GM18867 (cell line): ENCODE data around the gene SLC27A3.
"Not testable (repeated sequence)": the region's sequence is repeated elsewhere in the genome, so short reads cannot be mapped to it uniquely, and the experiment has no call there.

ENCODE experiments used
- ATAC-seq: cut with Tn5 transposase; IDR thresholded peaks from one replicate; pipeline ENCODE4 v1.9.1; 2021; ENCODE audit warnings: mild to moderate bottlenecking, moderate library complexity; ENCODE audit not compliant: unreplicated experiment

Gene SLC27A3

DNA sequence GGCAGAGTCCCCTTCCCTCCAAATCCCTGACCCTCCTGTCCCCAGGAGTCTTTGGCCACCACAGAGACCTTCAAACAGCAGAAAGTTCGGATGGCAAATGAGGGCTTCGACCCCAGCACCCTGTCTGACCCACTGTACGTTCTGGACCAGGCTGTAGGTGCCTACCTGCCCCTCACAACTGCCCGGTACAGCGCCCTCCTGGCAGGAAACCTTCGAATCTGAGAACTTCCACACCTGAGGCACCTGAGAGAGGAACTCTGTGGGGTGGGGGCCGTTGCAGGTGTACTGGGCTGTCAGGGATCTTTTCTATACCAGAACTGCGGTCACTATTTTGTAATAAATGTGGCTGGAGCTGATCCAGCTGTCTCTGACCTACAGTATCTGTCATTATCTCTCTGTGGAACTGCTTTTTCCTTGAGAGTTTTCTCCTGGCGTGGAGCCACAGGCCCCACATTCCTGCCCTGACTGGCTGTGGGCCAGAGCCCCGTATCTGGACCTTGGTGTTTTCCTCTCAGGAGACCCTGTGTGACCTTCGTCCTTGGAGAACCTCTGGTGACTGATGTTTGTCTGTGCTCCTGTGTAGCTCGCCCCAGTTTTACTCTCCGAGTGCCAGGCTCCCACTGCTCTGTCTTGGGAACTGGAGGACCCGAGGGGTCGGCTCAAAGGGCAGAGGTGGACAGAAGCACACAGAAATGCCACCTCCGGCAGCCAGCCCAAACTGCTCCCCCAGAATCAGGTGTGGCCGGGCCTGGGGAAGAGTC is 4.8 kb downstream of the SLC27A3 start:
- no peak for ATAC-seq

DNA sequence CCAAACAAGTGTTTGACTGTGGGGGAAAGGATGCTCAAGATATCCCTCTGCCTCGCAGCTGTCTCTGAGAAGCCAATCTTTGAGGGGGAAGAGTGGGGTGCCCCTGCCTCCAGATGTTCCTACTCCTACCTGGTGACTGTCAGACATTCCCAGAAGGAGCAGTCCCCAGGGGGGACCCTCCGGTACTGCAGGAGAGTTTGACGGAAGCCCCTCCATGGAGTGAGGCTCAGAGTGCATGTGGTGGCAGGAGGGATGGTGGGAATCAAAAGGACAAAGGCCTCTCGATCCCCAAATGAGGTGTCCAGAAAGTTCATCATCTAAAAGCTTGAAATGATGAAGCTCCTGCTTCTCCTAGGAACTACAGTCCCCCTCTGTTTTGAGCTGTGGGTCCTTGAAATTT is 5.3 kb downstream of the SLC27A3 start:
- no peak for ATAC-seq

DNA sequence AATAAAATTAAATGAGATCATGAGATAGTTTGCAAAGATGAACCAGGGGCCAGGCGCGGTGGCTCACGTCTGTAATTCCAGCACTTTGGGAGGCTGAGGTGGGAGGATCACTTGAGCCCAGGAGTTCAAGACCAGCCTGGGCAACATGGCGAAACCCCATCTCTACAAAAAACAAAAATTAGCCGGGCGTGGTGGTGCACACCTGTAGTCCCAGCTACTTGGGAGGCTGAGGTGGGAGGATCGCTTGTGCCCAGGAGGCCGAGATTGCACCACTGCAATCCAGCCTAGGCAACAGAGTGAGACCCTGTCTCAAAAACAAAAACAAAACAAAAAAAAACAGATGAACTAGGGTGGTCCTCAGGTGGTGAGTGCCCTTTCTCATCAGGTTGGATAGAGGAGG is 7.4 kb downstream of the SLC27A3 start:
- not testable (repeated sequence) for ATAC-seq

DNA sequence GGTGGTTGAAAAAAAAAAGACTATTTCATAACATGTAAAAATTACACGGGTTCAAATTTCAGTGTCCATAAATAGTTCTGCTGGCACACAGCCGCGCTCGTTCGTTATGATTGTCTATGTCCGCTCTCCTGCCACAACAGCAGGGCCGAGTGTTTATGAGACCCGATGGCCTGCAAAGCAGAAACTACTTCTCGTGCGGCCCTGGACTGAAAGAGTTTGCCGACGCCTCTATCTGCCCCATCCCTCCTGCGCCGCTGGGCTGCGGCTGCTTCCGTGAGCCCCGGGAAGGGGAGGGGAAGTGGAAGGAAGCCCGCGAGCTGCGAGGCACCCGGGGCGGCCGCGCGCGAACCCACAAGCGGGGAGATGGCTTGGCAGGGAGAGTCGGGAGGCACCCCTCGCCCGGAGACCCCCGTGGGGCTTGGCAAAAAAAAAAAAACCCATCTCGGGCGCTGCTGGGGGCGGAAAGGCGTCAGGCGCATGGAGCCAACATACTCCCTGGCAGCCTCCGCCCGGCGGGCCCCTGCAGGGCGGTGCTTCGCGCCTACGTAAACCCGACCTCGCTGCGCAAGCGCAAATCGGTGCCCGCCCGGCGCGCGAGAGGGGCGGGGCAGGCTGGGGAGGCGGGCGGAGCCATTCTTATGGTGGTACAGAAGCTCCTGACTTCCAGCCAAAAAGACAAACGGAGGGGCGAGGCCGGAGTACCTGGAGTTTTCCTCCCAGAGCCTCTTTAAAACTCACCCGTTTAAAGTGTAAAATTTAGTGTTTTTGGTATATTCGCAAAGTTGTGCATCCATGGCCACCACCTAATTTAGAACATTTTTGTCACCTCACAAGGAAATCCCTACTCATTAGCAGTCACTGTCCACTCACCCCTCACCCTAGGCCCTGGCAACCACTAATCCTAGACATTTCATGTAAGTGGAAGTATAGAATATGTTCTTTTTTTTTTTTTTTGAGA is 8.3 kb downstream of the SLC27A3 start:
- peak; percentile 81 for ATAC-seq

DNA sequence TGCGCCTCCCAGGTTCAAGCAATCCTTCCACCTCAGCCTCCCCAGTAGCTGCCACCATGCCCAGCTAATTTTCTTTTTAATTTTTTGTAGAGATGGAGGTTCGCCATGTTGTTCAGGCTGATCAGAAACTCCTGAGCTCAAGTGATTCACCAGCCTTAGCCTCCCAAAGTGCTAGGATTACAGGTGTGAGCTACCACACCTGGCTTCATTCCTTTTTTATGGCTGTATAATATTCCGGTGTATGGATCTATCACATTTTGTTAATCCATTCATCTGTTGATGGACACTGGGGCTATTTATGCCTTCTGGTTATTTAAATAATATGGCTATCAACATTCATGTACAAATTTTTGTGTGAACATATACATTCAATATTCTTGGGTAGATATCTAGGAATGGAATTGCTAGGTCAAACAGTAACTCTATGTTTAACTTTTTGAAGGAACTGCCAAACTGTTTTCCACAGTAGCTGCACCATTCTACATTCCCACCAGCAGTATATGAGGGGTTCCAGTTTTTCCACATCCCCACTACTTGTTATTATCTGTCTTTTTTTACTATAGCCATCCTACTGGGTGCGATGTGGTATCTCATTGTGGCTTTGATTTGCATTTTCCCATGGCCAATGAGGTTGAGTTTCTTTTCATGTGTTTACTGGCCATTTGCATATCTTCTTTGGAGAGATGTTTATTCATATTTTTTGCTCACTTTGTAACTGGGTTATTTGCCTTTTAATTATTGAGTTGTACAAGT is 11.0 kb downstream of the SLC27A3 start:
- ATAC-seq = no peak

DNA sequence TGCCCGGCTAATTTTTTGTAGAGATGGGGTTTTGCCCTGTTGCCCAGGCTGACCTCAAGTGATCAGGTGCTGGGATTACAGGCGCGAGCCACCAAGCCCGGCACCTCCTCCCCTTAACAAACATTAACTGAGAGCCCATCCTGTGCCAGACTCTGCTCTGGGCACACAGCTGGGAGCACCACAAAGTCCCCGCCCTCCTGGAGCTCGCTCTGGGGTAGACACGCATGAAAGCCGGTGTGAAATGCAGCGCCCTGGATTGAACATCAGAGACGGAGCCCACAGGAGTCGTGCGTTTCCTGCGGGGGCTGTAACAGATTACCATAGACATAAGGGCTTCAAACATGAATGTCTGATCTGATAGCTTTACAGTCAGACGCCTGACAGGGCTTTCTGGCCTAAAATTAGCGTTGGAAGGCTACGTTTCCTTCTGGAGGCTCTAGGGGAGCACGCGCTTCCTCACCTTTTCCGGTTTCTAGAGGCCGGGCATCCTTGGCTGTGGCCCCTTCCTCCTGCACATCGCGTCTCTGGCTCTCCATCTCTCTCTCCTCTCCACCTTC is 14.3 kb downstream of the SLC27A3 start:
- ATAC-seq = no peak

DNA sequence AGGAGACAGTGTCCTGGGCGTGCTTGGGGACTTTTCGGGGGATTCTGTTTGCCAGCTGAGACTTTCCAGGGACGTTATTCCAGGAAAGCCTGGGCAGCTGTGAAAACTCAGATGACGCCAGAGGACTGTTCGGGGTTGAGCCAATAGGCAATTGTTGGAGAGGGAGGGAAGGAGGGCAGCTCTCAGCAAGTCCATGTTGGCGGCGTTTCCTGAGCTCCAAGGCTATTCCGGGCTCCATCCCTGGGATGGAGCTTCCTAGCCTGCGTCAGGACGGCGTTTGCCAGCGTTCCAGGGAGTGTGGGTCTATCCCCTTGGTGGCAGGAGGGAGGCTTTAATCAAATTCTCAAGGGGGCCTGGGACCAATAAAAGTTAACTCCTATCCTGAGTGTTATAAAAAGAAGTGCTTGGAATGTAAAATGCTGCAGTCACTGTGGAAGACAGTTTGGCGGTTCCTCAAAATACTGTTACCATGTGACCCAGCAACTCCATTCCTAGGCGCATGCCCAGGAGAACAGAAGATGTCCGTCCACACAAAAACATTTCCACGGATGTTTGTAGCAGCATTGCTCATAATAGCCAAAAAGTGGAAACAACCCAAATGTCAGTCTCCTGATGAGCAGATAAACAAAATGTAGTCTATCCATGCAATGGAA is 15.2 kb downstream of the SLC27A3 start:
- no peak for ATAC-seq

DNA sequence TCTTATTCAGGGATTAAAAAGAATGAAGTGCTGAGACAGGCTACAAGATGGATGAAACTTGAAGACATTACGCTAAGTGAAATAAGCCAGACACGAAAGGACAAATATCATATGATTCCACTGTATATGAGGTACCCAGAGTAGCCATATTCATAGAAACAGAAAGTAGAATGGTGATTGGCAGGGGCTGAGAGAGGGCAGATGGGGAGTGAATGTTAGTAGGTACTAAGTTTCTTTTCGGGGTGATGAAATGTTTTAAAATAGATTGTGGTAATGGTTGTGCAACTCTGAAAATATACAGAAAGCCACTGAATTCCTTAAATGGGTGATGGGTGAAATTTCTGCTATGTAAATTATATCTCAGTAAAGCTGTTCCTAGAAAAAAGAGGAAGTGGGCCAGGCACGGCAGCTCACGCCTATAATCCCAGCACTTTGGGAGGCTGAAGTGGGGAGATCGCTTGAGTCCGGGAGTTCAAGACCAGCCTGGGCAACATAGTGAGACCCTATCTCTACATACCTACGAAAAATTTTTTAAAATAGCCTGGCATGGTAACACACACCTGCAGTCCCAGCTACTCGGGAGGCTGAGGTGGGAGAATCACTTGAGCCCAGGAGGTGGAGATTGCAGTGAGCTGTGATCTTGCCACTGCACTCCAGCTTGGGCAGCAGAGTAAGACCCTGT is 15.9 kb downstream of the SLC27A3 start:
- ATAC-seq = peak; percentile 84

DNA sequence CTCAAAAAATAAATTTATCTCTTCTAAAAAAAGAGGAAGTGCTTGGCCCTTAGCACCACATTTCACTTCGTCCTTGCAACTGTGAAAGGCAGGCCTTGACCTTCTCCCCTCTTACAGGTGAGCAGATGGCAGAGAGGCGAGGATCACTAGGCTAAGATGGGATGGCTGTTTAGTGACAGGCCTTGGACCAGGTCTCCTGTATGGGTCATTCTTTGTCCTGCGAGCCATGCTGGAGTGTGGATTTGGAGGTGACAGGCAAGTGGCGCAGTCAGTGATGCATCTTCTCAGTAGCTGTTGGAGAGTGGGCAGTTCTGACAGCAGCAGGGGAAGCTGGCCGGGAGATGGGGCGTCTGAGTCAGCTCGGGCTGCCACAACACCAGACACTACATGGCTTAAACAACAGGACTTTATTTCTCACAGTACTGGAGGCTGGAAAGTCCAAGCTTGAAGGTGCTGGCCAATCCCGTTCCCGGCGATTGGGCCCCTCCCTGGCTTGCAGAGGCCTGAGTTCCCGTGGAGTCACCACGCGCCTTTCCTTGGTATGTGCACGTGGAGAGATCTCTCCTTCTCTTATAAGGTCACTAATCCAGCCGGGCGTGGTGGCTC is 16.5 kb downstream of the SLC27A3 start:
- peak; percentile 18 for ATAC-seq

DNA sequence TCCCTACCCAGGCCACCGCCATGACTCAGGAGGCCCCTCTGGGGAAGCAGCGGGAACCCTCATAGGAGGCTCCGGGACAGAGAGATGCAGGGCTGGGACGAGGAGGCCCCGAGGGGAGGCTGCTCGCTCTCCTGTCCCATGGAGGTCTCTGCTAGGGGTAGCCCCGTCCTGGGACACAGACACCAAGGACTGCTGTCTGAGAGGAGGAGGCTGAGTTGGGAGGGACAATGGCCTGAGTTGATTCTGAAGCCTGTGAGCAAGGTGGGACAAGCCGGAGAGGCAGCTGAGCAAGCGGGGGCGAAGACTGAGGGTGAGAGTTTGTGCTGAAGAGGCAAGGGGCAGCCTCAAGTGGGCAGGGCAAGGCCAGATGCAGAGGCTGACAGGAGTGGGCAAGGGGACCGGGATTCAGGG is 17.4 kb downstream of the SLC27A3 start:
- ATAC-seq = no peak

DNA sequence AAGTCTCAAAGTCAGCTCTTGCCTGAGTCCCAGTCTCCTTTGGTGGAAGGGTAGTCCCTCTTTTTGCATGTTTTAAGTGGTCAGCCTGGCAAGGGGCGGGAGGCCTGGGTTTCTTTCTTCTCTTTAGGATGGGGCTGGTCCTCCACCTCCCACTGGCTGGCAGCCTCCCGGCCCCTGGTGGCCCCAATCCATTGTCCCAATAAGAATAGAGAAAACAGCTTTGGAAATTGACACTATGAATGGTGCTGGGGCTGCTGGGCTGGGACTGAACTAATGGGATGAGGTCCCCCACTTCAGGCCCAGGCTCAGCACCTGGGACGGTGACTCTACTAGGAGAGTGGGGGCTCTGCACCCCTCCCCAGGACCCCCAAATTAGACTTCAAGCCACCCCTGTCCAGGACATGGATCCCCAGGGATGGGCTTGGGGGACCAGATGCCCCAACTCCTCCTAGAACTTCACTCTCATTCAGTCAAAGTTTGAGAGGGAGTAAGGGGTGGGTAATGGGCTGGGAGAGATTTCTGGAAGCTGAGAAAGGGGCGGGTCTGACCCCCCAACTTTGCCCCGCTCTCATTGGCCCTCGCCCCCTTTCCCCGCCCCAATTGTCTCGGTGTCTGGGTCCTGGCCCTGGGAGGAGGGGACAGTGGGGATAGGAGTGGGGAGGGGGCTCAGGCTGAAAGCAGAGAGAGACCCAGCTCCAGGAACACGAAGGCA is 18.2 kb downstream of the SLC27A3 start:
- no peak for ATAC-seq

DNA sequence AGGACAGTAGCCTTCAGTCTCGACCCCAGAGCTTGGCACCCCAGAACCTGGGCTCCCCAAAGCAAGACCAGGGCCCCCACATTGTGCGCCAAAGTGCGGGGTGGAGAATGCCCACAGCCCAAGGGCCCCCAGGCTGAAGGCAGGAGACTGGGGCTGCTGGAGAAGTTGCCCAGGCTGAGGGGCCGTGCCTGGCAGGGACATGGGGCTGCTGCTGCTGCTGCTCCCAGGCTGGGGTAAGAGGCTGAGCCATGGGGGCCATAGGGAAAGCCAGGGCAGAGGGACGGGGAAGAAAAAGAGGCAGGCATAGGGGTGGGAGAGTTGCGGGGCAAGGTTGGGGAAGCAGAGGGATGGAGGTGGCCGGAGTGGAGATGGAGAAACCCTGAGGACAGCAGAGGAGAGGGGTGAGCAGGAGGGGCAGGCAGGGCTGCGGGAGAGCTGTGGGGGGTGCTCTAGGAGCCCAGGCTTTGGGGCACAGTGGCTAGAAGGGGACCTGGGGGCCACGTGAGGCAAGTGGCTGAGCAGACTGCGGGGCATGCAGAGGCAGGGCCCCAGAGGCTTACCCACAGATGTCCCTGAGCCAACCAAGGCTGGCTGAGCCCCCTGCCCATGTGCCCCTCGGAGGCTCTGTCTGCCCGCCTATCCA is 18.9 kb downstream of the SLC27A3 start:
- no peak for ATAC-seq

DNA sequence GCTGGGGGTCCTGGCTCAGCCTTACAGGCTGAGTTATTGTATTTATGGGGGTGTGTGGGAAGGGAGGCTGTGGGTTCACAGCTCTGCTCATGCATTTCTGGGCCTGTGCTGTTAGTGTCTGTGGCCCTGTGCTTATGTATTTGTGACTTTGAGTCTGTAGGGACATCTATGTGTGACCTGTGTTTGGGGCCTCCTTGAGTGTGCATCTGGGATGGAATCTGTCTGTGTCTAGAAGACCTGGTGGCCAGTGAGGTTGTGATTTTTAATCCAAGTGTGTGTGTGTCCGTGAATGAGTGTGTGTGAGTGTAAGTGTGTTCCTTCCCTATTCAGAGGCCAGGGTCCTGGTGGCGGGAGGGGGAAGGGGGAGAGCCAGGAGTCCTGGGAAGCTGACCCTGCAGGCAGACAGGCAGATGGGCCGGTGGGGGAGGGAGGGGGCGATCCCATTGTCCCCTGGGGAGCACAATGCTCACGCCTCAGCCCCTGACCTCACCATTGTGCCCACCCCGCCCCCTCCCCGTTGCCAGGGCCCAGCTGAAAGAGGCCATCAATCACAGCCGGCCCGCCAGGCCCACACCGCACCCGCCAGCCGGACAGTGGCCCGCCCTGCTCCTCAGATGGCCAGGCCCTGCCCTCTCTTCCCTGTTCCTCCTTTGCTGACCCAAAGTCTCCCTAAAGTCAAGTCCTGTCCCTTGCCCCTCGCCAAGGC is 19.6 kb downstream of the SLC27A3 start:
- ATAC-seq = no peak

DNA sequence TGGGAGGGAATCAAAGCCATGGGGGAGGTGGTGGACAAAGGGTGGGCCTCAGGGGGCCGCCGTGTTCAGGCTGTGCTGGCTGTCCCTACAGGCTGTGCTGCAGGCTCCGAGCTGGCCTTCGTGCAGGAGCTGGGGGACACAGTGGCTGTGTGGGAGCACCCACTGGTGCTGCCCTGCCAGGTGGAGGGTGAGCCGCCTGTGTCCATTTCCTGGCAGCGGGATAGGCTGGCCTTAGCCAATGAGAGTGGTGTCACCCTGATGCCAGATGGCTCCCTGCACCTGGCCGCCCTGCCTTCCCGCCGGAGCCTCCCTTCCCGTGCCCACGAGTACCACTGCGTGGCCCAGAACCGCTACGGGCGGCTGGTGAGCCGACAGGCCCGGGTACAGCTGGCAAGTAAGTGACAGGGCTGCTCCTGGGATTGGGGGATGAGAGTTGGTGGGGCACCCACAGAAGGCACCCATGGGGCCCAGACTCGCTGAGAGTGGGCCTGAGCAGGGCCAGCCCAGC is 20.2 kb downstream of the SLC27A3 start:
- ATAC-seq = no peak

DNA sequence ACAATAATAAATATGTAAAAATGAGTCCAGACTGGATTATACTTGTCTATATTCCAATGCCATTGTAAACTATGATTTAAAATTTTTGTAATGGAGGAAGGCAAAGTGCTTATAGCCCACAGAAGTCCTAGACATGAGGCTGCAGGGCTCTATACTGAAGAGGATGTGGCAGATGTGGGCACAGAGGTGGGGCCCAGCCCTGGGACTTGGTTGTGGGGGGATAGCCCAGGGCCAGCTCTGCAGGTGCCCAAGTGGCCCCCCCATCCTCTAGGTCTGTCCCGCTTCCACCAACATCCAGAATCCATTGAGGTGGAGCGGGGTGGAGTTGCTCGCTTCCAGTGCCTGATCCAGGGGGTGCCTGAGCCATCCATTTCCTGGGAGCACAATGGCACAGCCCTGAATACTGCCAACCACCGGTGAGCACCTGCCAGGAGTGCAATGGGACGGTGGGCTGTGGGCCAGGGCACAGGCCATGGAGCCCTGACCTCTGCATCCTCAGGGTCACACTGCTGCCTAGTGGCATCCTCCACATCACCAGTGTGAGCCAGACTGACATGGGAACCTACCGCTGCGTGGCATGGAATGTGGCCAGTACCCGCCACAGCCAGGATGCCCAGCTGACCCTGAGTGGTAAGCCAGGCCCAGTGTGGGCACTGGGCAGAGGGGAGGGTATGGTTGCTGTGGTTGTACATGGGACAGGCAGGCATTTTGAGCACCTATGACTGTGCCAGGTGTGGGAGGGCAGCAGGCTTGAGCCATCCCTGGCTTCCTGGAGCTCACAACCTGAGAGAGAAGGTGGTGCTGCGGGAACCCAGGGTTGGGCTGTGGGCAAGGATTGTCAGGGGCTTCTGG is 21.0 kb downstream of the SLC27A3 start:
- ATAC-seq = no peak

DNA sequence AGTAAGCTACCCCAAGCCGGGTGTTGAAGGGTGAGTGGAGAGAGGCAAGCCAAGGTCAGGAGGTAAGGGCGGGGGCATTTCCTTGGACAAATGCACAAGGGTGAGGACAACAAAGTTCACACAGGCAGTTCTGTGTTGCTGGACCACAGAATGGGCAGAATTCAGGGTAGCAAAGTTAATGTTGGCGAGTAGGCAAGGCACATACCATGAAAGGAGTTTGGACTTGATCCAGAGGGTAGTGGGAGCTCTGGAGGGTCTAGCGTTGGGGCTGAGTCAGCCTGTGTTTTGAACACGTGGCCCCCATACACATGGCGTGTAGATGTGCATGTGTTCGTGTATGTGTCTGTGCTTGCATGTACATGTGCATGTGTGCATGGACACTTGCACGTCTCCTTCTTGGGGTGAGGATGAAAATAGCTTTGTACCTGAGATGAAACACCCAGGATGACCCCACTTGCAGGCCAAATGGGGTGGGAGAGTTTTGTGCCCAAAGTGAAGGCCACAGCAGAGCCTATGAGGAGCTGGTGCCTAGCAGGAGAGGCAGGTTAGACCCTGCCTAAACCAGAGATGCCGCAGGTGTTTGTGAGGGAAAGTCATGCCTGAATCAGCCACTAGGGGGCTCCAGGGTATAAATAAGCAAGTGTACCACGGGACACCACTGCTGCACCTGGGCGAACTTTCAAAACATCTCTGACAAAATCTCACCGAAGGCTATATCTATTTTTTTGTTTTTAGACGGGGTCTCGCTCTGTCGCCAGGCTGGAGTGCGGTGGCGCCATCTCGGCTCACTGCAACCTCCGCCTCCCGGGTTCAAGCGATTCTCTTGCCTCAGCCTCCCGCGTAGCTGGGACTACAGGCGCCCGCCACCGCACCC is 21.8 kb downstream of the SLC27A3 start:
- peak; percentile 60 for ATAC-seq
